Neural progenitor cell (in vitro differentiated cells): ENCODE data around the gene SOCS6. TPM values are rescaled to one million over a fixed set of nuclear protein-coding genes. Genes with fewer than 3 reads are reported as not detected.
A peak's percentile ranks its signal among the peaks of the same experiment; 100 is the strongest.

ENCODE experiments used
- DNase-seq: peaks from one replicate; pipeline ENCODE4 v3.0.0-alpha.2; 2016; ENCODE audit warnings: low spot score
- H2AFZ ChIP-seq: fragments of 200-600 bp; sonication (generic); replicated peaks from 2 replicates; pipeline ENCODE4 v1.6.1; 2016; ENCODE audit warnings: antibody characterized with exemption
- H3F3A ChIP-seq: fragments of 200-600 bp; sonication (generic); 2 replicates; pipeline ENCODE4 v1.6.1; 2016; ENCODE audit warnings: antibody characterized with exemption, low read depth
- H3K27ac ChIP-seq: fragments of 200-600 bp; sonication (generic); 2 replicates; pipeline ENCODE4 v1.5.1; 2016; ENCODE audit warnings: mild to moderate bottlenecking
- H3K27me3 ChIP-seq: fragments of 200-600 bp; sonication (generic); 2 replicates; pipeline ENCODE4 v1.6.1; 2016; ENCODE audit warnings: mild to moderate bottlenecking, moderate library complexity
- H3K36me3 ChIP-seq: fragments of 200-600 bp; sonication (generic); 2 replicates; pipeline ENCODE4 v1.5.1; 2016
- H3K4me1 ChIP-seq: fragments of 200-600 bp; sonication (generic); 2 replicates; pipeline ENCODE4 v1.6.1; 2016; ENCODE audit warnings: mixed run types
- H3K4me2 ChIP-seq: fragments of 200-600 bp; sonication (generic); 2 replicates; pipeline ENCODE4 v1.6.1; 2016
- H3K4me3 ChIP-seq: fragments of 200-600 bp; sonication (generic); 2 replicates; pipeline ENCODE4 v1.5.1; 2016
- H3K79me2 ChIP-seq: fragments of 200-600 bp; sonication (generic); 2 replicates; pipeline ENCODE4 v1.6.1; 2016; ENCODE audit warnings: low read depth
- H3K9ac ChIP-seq: fragments of 200-600 bp; sonication (generic); 2 replicates; pipeline ENCODE4 v1.6.1; 2016
- H3K9me3 ChIP-seq: fragments of 200-600 bp; sonication (generic); 2 replicates; pipeline ENCODE4 v1.5.1; 2016; ENCODE audit warnings: low read depth
- H4K20me1 ChIP-seq: fragments of 200-600 bp; sonication (generic); 2 replicates; pipeline ENCODE4 v1.6.1; 2016; ENCODE audit warnings: low read depth
- H3K27ac Mint-ChIP-seq: 3 replicates; pipeline ENCODE4 v1.8.0; 2021; ENCODE audit warnings: mixed read lengths
- H3K27me3 Mint-ChIP-seq: 2 replicates; pipeline ENCODE4 v1.8.0; 2022; ENCODE audit warnings: low read depth, mild to moderate bottlenecking, inconsistent platforms, moderate library complexity, mixed read lengths; ENCODE audit not compliant: insufficient read depth
- H3K36me3 Mint-ChIP-seq: 3 replicates; pipeline ENCODE4 v1.8.0; 2021; ENCODE audit warnings: mixed read lengths
- H3K4me1 Mint-ChIP-seq: 3 replicates; pipeline ENCODE4 v1.8.0; 2021; ENCODE audit warnings: mixed read lengths
- H3K4me3 Mint-ChIP-seq: 3 replicates; pipeline ENCODE4 v1.8.0; 2021; ENCODE audit warnings: mild to moderate bottlenecking, moderate library complexity, mixed read lengths
- H3K9me3 Mint-ChIP-seq: 3 replicates; pipeline ENCODE4 v1.8.0; 2020; ENCODE audit warnings: mixed read lengths
- CTCF ChIP-seq: fragments of 200-600 bp; sonication (generic); IDR thresholded peaks from 2 replicates; pipeline ENCODE4 v1.5.1; 2017; ENCODE audit warnings: antibody characterized with exemption, mild to moderate bottlenecking
- EZH2 ChIP-seq: fragments of 200-600 bp; sonication (generic); IDR thresholded peaks from 2 replicates; pipeline ENCODE4 v1.6.1; 2017; ENCODE audit warnings: antibody characterized with exemption, mild to moderate bottlenecking, moderate library complexity
- EZH2phosphoT487 ChIP-seq: fragments of 200-600 bp; sonication (generic); IDR thresholded peaks from 2 replicates; pipeline ENCODE4 v1.6.1; 2017; ENCODE audit warnings: antibody characterized with exemption
- total RNA-seq: library from RNA; depleted of rRNA; stranded (reverse); fragments of >200 nt; gene quantifications from 2 replicates; pipeline ENCODE4 v1.2.3, GENCODE V29; 2015; ENCODE audit warnings: low replicate concordance

Gene SOCS6
- total RNA-seq, 1 donor from 2014 or later, result 45.1 TPM

- H3K27ac ChIP-seq, result no peak overlapping the region
- H4K20me1 ChIP-seq, result peaks cover 38% of the 10 kb centered on the region
- no peaks in the 10 kb centered on the region for H3K36me3 ChIP-seq
- H3K9me3 ChIP-seq, result no peaks in the 10 kb centered on the region
- Mint-ChIP-seq H3K36me3 (peaks cover 5% of the 10 kb centered on the region), H3K4me3 (peak overlapping the region; percentile 80), H3K4me1 (peaks cover 20% of the 10 kb centered on the region), H3K27ac (peak overlapping the region; percentile 17), H3K27me3 (peaks cover 6% of the 10 kb centered on the region), H3K9me3 (no peaks in the 10 kb centered on the region)
- H3K79me2 ChIP-seq, result peaks cover 39% of the 10 kb centered on the region
- peaks cover 5% of the 10 kb centered on the region for H3F3A ChIP-seq
- H2AFZ ChIP-seq, result peak overlapping the region; percentile 95
- DNase-seq, result peak; percentile 20
- peaks cover 18% of the 10 kb centered on the region for H3K4me1 ChIP-seq
- H3K27me3 ChIP-seq, result no peaks in the 10 kb centered on the region
- H3K9ac ChIP-seq, result peak overlapping the region; percentile 66
- peak overlapping the region; percentile 77 for H3K4me3 ChIP-seq
- TF ChIP-seq EZH2phosphoT487 (no peak), CTCF (no peak), EZH2 (no peak)
- H3K4me2 ChIP-seq, result peak overlapping the region; percentile 92
These were observed 534 bp upstream of the SOCS6 start for GRCh38 chr18:70288171-70288850.

DNA sequence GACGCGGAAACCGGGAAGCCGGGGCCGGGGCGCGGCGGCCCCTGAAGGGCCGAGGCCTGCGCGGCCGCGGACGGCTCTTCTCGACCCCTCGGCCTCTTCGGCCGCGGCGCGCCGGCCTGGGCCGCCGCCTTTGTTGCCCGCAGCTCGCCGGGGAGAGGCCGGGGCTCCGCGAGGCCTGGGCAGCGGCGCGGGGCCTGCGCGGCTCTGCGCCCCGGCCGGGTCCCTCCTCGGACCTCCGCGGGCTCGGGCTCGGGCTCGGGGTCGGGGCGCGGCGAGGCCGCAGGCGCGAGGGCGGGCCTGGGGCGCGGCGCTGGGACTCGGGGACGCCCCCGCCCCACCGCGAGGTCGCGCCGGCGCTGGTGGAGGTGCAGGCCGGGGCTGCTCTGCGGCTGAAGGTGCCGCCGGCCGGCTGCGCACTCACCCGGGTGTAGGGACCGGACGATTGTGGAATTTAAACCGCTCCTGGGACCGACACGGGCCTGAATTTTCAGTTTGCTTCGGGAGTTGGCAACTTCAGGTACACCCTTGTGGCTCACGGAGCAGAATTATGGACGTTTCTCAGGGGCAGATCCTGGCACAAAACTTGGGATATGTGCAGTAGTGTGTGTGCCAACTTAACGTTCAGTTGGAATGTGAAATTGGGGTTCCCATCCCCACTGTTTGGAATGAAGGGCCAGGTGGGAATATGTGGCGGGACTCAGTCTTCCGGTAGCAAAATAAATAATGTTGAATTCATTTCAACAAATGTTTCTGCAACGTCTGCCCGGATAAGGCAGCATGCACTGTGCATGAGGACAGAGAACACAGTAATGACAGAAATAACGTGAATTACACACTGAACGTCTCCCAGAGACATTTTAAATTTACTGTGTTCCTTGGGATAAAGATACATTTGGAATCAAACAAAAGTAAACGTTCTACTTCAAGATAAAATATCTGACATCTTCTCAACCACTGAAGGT is 787 bp downstream of the SOCS6 start:
- TF ChIP-seq CTCF, result no peak
- TF ChIP-seq EZH2phosphoT487, result no peak
- TF ChIP-seq EZH2, result no peak
- H3K27ac ChIP-seq, result peak overlapping the region; percentile 93
- peaks cover 5% of the 10 kb centered on the region for H3F3A ChIP-seq
- peak overlapping the region; percentile 94 for H3K9ac ChIP-seq
- no peaks in the 10 kb centered on the region for H3K9me3 ChIP-seq
- peak overlapping the region; percentile 77 for H3K4me3 ChIP-seq
- H3K4me3 Mint-ChIP-seq, result peak overlapping the region; percentile 95
- H4K20me1 ChIP-seq, result peaks cover 51% of the 10 kb centered on the region
- peak overlapping the region; percentile 97 for H3K27ac Mint-ChIP-seq
- H3K79me2 ChIP-seq, result peaks cover 52% of the 10 kb centered on the region
- peaks cover 8% of the 10 kb centered on the region for H3K36me3 Mint-ChIP-seq
- peak; percentile 78 for DNase-seq
- no peaks in the 10 kb centered on the region for H3K27me3 ChIP-seq
- H3K27me3 Mint-ChIP-seq, result peaks cover 6% of the 10 kb centered on the region
- peaks cover 25% of the 10 kb centered on the region for H3K4me1 ChIP-seq
- no peak overlapping the region for H2AFZ ChIP-seq
- H3K4me1 Mint-ChIP-seq, result peaks cover 28% of the 10 kb centered on the region
- H3K9me3 Mint-ChIP-seq, result no peaks in the 10 kb centered on the region
- no peaks in the 10 kb centered on the region for H3K36me3 ChIP-seq
- peak overlapping the region; percentile 94 for H3K4me2 ChIP-seq

GRCh38 chr18:70290482-70291294 is 1.8 kb downstream of the SOCS6 start:
- H3K4me1 Mint-ChIP-seq, result peaks cover 36% of the 10 kb centered on the region
- H3K4me1 ChIP-seq, result peaks cover 33% of the 10 kb centered on the region
- peak overlapping the region; percentile 95 for H3K4me3 Mint-ChIP-seq
- no peak overlapping the region for H2AFZ ChIP-seq
- H3K27me3 Mint-ChIP-seq, result peaks cover 6% of the 10 kb centered on the region
- H3K36me3 ChIP-seq, result no peaks in the 10 kb centered on the region
- H3K9me3 ChIP-seq, result no peaks in the 10 kb centered on the region
- peak overlapping the region; percentile 94 for H3K9ac ChIP-seq
- TF ChIP-seq EZH2 (no peak), EZH2phosphoT487 (no peak), CTCF (no peak)
- H3K27ac Mint-ChIP-seq, result peak overlapping the region; percentile 76
- no peak overlapping the region for H3K27ac ChIP-seq
- H3K4me3 ChIP-seq, result peak overlapping the region; percentile 77
- peaks cover 8% of the 10 kb centered on the region for H3K36me3 Mint-ChIP-seq
- peaks cover 62% of the 10 kb centered on the region for H3K79me2 ChIP-seq
- no peaks in the 10 kb centered on the region for H3K27me3 ChIP-seq
- DNase-seq, result no peak
- H3K4me2 ChIP-seq, result peak overlapping the region; percentile 94
- no peaks in the 10 kb centered on the region for H3K9me3 Mint-ChIP-seq
- H4K20me1 ChIP-seq, result peaks cover 61% of the 10 kb centered on the region
- peaks cover 5% of the 10 kb centered on the region for H3F3A ChIP-seq
